HG02885 (cell line): ENCODE data around the gene NAPSA.

Source experiments
- ATAC-seq: cut with Tn5 transposase; IDR thresholded peaks from one replicate; pipeline ENCODE4 v1.9.1; 2021; ENCODE audit warnings: mild to moderate bottlenecking; ENCODE audit not compliant: unreplicated experiment, poor library complexity

Gene NAPSA

GRCh38 chr19:50384685-50385535, 19.5 kb upstream of the NAPSA start:
- ATAC-seq = no peak

DNA sequence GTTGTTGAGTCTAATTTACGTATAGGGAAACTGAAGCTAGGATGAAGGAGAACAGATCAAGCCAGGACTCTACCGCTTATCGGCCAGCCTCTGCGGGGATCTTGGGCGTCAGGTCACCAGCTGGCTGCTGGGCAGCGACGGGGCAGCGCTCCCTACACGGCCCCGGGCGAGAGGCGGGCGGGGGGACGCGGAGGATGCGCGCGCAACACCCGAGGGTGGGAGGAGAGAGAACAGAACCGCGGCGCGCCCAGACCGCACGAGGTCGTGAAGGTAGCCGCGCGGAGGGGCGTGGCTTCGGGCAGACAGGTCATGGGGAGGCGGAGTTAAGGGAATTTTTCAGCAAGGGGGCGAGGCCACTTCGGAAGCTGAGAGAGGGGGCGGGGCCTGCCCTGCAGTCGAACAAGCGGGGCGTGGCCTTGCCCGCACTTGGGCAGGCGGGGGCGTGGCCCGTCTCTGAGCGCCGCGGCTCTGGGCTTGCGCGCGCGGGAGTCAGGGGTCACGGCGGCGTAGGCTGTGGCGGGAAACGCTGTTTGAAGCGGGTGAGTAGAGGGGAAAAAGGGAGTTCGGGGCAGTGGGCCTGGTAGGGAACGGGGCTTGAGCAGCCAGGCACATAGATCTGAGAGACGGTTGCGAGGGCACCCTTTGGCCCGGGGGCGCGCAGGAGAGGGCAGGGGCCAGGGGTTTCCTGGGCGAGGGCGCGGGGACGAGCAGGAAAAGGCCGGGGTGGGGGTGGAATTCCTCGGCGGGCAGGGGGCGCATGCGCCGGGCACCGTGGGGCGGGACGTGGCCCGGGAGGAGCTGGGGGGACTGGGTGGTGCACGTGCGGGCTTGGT, 18.6 kb upstream of the NAPSA start, which contains the start of gene POLD1:
Gene POLD1, plus strand, starts transcription at position 496 of the 833 bp plus-strand sequence. CDS start 14,505 bp downstream, outside the sequence.
- ATAC-seq = peak; percentile 88

DNA sequence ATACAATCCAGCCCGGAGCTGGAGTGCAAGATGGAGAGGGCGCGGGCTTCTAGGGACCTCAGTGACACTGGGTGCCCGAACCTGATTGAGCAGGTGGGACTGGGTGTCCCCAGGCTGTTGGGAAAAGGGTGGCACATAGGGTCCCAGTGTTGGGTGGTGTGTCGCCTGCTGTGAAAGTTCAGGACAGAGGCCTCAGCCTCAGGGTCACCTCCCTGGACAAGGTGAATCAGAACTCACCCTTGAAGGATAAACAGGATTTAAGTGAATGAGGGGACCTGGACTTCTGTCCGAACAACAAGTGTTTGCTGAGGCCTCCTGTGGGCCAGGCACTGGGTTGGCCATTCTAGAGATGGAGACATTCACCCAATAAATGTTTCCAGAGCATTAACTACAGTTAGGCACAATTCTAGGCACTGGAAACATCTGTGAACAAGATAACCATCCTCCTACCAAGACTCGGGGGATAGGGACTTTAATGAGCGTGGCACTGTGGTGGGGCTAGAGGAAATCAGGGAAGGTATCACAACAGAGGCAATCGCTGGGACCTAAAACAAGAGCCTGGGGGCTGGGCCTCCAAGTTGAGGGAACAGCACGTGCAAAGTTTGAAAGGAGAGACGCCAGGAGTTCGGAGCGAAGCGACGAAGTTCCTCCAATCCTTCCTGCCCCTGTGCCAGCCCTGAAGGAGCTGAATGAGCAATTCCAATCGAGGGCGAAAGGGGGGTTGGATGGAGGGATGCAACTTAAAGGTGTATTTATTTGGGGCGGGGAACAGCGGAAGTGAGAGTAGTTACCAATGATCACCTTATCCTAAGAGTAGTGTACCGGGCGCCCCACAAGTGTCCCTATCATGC, 17.8 kb upstream of the NAPSA start:
- no peak for ATAC-seq

GRCh38 chr19:50381881-50382729, 16.7 kb upstream of the NAPSA start:
- ATAC-seq = no peak

- ATAC-seq = no peak
These were observed 15.3 kb upstream of the NAPSA start for GRCh38 chr19:50380751-50381151.

- no peak for ATAC-seq
These were observed 14.7 kb upstream of the NAPSA start for GRCh38 chr19:50380137-50380536.

DNA sequence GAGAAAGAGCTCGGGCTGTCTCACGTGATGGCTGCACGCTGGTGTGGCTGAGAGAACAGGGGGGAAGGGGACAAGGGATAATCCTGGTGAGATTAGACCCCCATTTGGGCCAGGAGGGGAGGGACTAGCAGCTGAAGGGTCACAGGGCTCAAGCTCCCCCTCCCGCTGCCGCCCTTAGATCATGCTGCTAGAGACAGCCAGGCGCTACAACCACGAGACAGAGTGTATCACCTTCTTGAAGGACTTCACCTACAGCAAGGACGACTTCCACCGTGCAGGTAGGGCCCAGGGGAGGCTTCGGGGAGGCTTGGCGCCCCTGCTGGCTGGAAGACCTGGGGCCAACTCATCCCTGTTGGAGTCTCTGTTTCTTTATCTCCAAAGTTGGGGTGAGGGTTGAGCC, 14.2 kb upstream of the NAPSA start:
- no peak for ATAC-seq

DNA sequence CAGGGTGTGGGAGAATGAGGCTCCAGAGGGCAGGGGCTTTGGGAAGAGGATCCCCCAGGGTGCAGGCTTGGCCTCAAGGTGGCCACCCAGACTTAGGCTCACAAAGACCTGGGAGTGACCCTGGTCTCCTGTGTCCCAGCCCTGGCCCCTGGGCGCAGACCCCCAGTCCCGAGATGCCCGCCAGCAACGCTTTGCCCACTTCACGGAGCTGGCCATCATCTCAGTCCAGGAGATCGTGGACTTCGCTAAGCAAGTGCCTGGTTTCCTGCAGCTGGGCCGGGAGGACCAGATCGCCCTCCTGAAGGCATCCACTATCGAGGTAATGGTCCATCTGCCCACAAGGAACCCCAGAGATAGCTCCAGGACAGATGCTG, 13.4 kb upstream of the NAPSA start:
- ATAC-seq = no peak

DNA sequence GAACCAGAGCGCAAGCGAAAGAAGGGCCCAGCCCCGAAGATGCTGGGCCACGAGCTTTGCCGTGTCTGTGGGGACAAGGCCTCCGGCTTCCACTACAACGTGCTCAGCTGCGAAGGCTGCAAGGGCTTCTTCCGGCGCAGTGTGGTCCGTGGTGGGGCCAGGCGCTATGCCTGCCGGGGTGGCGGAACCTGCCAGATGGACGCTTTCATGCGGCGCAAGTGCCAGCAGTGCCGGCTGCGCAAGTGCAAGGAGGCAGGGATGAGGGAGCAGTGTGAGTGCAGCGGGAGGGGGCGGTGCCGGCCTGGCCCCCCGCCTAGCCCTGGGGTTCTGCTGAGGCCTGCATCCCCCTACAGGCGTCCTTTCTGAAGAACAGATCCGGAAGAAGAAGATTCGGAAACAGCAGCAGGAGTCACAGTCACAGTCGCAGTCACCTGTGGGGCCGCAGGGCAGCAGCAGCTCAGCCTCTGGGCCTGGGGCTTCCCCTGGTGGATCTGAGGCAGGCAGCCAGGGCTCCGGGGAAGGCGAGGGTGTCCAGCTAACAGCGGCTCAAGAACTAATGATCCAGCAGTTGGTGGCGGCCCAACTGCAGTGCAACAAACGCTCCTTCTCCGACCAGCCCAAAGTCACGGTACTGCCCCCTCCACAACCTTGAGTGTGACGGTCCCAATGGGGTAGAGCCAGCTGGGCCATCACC, 12.9 kb upstream of the NAPSA start:
- no peak for ATAC-seq

- ATAC-seq = no peak
These were observed 12.1 kb upstream of the NAPSA start for GRCh38 chr19:50377517-50377916.

DNA sequence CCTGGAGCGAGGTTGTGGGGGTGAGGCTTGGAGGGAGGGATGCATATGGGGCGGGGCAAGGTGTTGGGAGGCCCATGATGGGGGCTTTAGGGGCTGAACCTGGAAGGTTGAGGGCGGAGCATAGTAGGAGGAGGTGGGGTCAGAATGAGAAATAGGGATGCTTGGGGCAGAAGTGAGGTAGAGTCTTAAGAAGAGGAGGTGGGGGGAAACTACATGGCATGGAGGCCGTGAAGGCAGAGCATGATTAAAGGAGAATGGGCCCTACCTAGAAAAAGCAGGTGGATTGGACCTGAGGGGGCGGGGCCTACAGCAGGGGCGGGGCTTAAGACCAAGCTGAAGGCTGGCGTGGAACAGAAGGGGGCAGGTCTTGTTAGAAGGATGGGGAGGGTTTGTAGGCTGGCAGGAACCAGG, 11.6 kb upstream of the NAPSA start:
- ATAC-seq = peak; percentile 23

GRCh38 chr19:50376166-50377050, 11.0 kb upstream of the NAPSA start, which contains the start of gene NR1H2:
NR1H2 (plus strand) TSS chr19:50376457; CDS start chr19:50377606, 1,149 bp downstream.
- peak; percentile 89 for ATAC-seq

- no peak for ATAC-seq
These were observed 6.6 kb upstream of the NAPSA start for GRCh38 chr19:50371914-50372475.

DNA sequence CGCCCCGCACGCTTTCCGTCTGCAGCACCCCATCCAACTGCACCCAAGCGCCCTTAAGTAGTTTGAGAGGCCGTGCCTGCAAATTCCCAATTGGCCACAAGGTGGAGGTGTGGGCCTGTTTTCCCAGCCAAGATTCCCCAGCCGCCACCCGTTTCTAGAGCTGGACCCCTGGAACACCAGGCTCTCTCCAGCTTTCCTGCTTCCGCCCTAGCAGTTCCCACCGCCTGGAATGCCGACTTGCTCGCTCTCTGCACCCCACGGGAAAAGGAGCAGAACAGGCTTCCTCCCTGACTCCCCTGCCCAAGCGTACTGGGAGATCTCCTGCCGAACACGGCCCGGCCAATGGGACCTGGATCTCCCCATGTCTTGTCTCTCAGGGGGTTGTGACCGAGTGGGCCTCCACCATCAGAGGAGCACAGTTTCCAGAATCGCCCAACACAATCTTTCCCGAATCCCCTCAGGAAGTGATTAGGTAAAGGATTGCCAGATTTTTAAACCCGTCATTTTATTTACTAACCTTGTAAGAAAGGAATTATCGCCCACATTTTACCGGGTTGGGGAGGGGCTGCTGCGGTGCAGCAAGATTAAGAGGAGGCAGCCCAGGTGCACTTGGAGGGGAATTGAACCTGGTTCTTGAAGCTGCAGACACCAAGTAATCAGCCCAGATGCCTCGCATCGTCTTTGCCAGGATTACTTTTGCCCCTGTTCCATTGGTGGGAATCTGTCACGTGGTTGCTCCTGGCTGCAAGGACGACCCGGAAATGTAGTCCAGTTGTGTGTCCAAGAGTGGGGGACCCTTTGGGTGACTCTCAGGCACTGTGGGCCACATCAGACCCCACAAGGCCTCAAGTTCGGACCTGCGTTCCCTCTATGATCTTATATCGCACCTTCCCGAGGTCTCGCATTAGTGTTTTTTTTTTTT, 3.5 kb upstream of the NAPSA start:
- peak; percentile 50 for ATAC-seq

DNA sequence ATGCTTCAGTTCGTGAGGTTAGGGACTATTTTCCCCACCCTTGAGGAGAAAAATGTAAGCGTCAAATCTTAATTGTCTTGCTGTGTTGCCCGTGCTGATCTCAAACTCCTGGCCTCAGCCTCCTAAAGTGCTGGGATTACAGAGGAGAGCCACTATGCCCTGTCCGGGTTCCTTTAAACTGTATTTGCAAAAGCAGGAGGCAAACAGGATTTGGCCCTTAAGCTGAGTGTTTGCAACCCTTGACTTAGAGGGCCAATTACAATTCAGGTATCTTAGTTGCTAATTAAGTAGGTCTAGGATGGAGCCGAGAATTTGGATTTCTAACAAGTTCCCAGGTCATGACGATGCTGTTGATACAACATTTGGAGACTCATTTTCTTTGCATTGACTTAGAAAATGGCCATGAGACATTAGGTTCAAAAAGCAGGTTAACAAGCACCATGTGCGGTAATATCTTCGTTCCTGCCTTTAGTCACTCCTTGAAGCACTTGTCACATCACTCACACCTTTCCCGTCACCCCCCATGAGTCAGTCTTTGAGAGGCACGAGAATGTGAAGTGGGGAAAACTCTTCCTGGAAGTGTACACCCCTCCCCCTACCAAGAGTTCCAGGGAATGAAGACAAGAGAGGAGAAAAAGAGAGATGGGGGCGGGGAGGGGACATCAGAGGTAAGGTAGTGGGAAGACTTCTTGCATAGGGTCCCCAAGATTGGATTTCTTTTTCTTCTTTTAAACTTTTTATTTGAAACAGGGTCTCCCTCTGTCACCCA, 2.6 kb downstream of the NAPSA start:
- no peak for ATAC-seq

- no peak for ATAC-seq
These were observed 3.4 kb downstream of the NAPSA start for GRCh38 chr19:50362030-50362412.
